Measurements from ENCODE around the gene NID1.

- TF ChIP-seq SRF (IDR thresholded peaks at IDR 0.05; ENCODE audit: low read depth), result no peak
- TF ChIP-seq JUND (IDR thresholded peaks at IDR 0.05), result no peak
- no peak for TF ChIP-seq POLR2AphosphoS5 (IDR thresholded peaks at IDR 0.05; ENCODE audit: low read depth, low read length)
- TF ChIP-seq ZBTB33 (IDR thresholded peaks at IDR 0.05; ENCODE audit: extremely low read depth, insufficient replicate concordance, low read length), result no peak
- no peak for TF ChIP-seq CTCF (IDR thresholded peaks at IDR 0.05 in 2 of 3, conservative IDR thresholded peaks at IDR 0.05 in 1 of 3; ENCODE audit: borderline replicate concordance in 1 of 3, insufficient read depth in 1 of 3, low read depth in 2 of 3, low read length in 2 of 3)
- no peak for TF ChIP-seq POLR2A (IDR thresholded peaks at IDR 0.05; ENCODE audit: borderline replicate concordance, extremely low read depth, insufficient read depth, insufficient read length)
- TF ChIP-seq, protein P1, sequence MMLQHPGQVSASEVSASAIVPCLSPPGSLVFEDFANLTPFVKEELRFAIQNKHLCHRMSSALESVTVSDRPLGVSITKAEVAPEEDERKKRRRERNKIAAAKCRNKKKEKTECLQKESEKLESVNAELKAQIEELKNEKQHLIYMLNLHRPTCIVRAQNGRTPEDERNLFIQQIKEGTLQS (IDR thresholded peaks at IDR 0.05), result no peak
- TF ChIP-seq SIN3A (IDR thresholded peaks at IDR 0.05; ENCODE audit: low read depth), result no peak
- no peak for TF ChIP-seq FOSL1 (IDR thresholded peaks at IDR 0.05; ENCODE audit: low read depth)
- TF ChIP-seq TCF7L2 (IDR thresholded peaks at IDR 0.05; ENCODE audit: borderline replicate concordance, extremely low read depth, insufficient read depth, insufficient read length), result no peak
- no peak for TF ChIP-seq RAD21 (IDR thresholded peaks at IDR 0.05; ENCODE audit: low read depth)
Measured at GRCh38 chr1:236030534-236030933, 34.4 kb downstream of the NID1 start.

Measured in HCT116 (cell line).